GM18526 (cell line): ENCODE data around the gene KRTAP1-4.
"Not testable (repeated sequence)": the region's sequence is repeated elsewhere in the genome, so short reads cannot be mapped to it uniquely, and the experiment has no call there.

Experiments used
- POLR2A ChIP-seq: IDR thresholded peaks from 3 replicates; pipeline ENCODE4 v1.6.1; 2011; ENCODE audit not compliant: insufficient read length; ENCODE audit errors: extremely low read depth

KRTAP1-4 gene

DNA sequence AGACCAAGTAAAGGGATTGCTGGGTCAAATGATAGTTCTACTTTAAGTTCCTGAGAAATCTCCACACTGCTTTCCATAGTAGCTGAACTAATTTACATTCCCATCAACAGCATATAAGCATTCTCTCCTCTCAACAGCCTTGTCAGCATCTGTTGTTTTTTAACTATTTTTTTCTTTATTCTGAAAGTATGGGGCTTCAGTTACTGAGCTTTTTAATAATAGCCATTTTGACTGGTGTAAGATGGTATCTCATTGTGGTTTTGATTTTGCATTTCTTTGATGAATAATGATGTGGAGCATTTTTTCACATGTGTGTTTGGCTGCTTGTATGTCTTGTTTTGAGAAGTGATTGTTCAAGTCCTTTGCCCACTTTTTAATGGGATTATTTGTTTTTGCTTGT is 22.6 kb upstream of the KRTAP1-4 start:
- no peak for TF ChIP-seq POLR2A

DNA sequence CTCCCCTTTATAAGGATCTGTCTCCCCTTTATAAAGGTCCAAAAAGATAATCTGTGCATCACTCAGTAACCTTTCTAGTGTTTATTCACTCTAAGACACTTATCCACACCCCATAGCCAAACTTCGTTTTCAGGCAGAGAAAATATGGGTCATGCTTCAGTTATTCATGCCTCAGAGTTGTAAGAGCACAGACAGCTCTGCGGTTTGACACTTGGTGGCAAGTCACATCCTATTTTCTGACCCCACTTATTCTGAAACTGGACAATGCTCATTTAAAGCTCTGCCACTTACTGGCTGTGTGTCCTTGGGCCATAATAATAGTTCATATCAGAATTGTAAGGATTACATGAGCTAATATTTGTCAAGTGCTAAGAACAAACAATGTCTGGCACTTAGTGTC is 19.1 kb upstream of the KRTAP1-4 start:
- TF ChIP-seq POLR2A = no peak

- no peak for TF ChIP-seq POLR2A
Measured at GRCh38 chr17:41048441-41048840, 18.4 kb upstream of the KRTAP1-4 start.

DNA sequence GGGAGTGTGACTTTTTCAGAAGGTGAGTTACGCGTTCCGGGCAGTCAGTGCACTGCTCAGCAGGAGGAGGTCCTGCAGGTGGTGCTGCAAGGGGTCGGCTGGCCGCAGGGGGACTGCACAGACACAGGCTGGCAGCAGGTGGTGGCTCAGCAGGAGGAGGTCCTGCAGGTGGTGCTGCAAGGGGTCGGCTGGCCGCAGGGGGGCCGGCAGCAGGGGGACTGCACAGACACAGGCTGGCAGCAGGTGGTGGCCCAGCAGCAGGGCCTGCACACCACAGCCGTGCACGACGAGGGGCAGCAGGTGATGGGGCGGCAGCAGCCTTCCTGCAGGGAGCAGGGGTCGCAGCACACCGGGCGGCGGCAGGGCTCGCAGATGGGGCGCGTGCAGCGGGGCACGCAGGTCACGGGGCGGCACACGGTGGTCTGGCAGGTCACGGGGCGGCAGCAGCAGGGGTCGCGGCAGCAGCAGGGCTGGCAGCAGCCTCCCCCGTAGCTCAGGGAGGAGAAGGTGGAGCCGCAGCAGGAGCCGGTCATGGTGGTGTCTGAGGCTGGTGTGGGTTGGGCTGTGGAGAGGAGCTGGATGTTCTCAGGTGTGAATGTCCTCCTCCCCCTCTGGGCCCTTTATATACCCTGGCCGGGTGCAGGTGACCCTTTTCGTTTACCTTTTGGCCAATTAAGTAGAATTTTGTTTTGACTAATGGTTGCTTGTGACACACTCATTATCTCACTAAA is 16.9 kb upstream of the KRTAP1-4 start, which contains the start of gene KRTAP2-1:
KRTAP2-1 (minus strand) TSS at position 582 of the 731 bp plus-strand sequence; CDS start at position 533, 49 bp downstream.
- TF ChIP-seq POLR2A = not testable (repeated sequence)

DNA sequence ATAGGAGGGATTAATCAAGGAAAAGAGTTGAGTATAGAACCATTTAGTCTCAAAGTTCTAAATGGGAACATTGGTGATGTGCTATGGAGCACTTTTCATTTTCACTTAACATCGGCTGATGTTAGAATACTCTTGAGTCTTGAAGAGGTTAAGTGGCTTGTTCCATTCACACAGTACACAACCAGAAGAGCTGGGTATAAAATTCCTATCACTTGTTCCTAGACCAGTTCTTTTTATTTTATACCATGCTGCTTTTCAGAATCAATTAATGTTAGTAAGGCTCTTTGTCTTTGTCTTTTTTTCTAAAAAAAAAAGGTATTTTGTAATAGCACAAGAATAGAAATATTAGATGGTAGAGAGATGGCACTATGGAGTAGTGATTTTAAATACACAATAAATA is 13.0 kb upstream of the KRTAP1-4 start:
- TF ChIP-seq POLR2A = no peak

- not testable (repeated sequence) for TF ChIP-seq POLR2A
Measured at GRCh38 chr17:41040783-41041571, 11.0 kb upstream of the KRTAP1-4 start, which contains the start of gene KRTAP1-1. Gene KRTAP1-1 (minus strand): TSS chr17:41041450. CDS start chr17:41041397, 53 bp downstream.

GRCh38 chr17:41037853-41038350 is 7.9 kb upstream of the KRTAP1-4 start:
- TF ChIP-seq POLR2A = no peak

DNA sequence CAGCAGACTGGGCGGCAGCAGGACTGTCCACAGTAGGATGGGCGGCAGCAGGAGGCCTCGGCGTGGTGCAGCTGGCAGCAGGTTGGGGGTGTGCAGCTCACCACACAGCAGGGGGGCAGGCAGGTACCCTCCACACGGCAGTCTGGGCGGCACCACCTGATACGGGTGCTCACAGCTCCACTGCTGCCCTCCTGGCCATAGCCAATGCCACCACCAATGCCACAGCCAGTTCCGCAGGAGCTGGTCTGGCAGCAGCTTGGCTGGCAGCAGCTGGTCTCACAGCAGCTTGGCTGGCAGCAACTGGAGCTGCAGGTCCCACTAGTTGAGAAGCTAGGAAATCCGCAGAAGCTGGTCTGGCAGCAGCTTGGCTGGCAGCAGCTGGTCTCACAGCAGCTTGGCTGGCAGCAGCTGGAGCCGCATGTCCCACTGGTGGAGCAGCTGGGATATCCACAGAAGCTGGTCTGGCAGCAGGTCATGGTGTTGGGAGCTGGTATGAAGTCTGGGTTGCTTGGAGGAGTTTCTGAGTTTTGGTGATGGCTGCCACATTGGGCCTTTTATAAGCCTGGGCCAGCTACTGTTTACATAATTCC is 4.4 kb upstream of the KRTAP1-4 start, which contains the start of gene KRTAP1-3:
KRTAP1-3 (minus strand) TSS at position 529 of the 590 bp plus-strand sequence; CDS start at position 476, 53 bp downstream.
- not testable (repeated sequence) for TF ChIP-seq POLR2A

DNA sequence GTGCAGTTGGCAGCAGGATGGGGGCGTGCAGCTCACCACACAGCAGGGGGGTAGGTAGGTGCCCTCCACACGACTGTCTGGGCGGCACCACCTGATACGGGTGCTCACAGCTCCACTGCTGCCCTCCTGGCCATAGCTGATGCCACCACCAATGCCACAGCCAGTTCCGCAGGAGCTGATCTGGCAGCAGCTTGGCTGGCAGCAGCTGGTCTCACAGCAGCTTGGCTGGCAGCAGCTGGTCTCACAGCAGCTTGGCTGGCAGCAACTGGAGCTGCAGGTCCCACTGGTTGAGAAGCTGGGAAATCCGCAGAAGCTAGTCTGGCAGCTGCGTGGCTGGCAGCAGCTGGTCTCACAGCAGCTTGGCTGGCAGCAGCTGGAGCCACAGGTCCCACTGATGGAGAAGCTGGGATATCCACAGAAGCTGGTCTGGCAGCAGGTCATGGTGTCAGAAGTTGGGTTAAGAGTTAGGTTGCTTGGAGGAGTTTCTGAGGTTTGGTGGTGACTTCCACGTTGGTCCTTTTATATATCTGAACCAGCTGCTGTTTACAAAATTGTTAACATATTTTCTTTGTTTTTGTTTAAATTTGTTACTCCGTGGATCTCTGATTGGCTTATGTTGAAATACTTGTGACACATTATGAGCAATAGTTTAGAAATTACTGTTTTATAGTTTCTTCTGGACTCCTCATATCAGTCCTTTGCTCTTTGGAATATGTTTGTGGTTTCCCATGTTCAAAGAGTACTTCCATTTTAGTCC is 3.1 kb downstream of the KRTAP1-4 start, which contains the start of gene KRTAP1-5:
KRTAP1-5 (minus strand) TSS at position 494 of the 757 bp plus-strand sequence; CDS start at position 441, 53 bp downstream.
- TF ChIP-seq POLR2A = no peak

DNA sequence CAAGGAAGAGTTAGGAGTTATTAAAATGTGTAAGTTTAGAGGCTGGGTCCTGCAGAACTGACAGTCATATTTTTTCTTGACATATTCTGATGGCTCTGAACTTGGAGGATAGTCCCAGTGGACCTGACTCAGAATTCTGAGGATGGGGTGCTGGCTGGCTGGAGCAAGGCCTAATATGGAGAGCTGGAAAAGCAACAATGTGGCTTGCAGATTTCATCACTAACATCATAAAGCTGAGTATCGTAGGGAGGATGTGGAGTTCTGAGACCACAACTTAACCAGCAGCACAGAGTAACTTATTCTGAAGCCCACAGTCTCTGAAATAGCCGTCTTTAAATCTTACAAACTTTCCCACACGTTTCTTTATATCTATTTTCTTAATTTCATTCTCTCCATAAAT is 5.3 kb downstream of the KRTAP1-4 start:
- TF ChIP-seq POLR2A = no peak

DNA sequence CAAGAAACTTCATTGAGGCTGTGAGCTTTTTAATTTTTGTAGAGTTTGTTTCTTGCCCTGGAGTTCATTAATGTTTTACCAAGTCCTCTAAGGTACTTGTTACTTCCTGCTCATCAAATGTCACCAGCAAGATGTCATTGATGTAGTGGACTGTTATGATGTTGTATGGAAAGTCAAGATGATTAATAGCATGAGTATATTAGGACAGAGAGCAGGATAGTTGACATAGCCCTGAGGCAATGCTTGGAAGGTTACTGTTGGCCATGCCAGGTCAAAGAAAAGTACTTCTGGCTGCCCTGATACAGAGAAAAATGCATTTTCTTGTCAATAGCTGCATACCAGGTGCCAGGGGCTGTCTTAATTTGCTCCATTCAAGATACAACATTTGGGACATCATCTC is 9.7 kb downstream of the KRTAP1-4 start:
- TF ChIP-seq POLR2A = no peak

DNA sequence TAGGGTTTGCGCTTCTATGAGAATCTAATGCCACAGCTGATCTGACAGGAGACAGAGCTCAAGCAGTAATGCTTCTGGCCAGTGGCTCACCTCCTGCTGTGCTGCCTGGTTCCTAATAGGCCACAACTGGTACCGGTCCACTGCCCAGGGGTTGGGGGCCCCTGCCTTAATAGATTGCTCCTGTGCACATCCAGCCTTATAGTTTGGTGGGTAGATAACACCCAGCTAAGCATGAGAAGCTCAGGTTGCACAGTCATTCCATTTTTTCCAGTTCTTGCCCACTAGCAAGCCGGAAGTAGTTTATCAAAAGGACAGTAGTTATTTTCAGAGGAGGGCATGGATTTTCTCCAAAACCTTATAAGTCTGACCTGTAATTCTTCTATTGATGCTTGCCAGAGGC is 10.6 kb downstream of the KRTAP1-4 start:
- no peak for TF ChIP-seq POLR2A

DNA sequence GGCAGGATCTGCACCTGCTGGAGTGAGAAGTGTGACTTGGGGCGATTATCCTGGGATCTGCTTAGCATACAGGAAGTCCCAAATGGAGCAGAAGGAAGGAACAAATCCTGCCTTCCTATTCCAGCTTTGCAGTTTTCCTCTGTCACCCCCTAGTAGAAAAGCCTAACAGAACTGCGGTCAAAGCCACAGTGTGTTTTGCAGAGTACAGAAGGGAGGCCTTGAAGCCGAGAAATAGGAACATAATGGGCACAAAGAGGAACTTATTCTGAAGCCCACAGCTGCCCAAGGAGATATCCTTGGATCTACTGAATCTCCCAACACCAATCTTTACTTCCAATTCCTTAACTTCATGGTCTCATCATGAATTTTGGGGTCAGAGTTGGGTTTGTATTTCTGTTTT is 11.5 kb downstream of the KRTAP1-4 start:
- no peak for TF ChIP-seq POLR2A

GRCh38 chr17:41016578-41017215 is 13.3 kb downstream of the KRTAP1-4 start:
- TF ChIP-seq POLR2A = no peak
